KOPT-K1 (cell line): Measurements from ENCODE around the gene GALC.

Source experiments
- H3K27ac ChIP-seq: fragments of 200-600 bp; sonication (generic); 2 replicates; pipeline ENCODE4 v1.5.1; 2016; ENCODE audit warnings: antibody characterized with exemption, mild to moderate bottlenecking, low read depth, low read length; ENCODE audit not compliant: poor library complexity, severe bottlenecking
- H3K36me3 ChIP-seq: fragments of 200-600 bp; sonication (generic); 2 replicates; pipeline ENCODE4 v1.5.1; 2017; ENCODE audit warnings: antibody characterized with exemption, mild to moderate bottlenecking, low read length, moderate library complexity; ENCODE audit not compliant: insufficient read depth
- H3K9me3 ChIP-seq: fragments of 200-600 bp; sonication (generic); 2 replicates; pipeline ENCODE4 v1.5.1; 2017; ENCODE audit warnings: antibody characterized with exemption, low read length, mild to moderate bottlenecking; ENCODE audit not compliant: insufficient read depth, poor library complexity, severe bottlenecking

Gene GALC

GRCh38 chr14:88016768-88017167 is 23.8 kb upstream of the GALC start:
- no peak overlapping the region for H3K27ac ChIP-seq
- H3K9me3 ChIP-seq = no peaks in the 10 kb centered on the region
- 0 out of 2 replicates have a peak, but pooled peaks cover 5% of the 10 kb centered on the region for H3K36me3 ChIP-seq

- Histone ChIP-seq H3K36me3 (0 out of 2 replicates have a peak, but pooled peaks cover 11% of the 10 kb centered on the region), H3K9me3 (no peaks in the 10 kb centered on the region), H3K27ac (no peak overlapping the region)
These were observed 20.9 kb upstream of the GALC start for GRCh38 chr14:88013750-88014349.

- Histone ChIP-seq H3K27ac (no peak overlapping the region), H3K36me3 (0 out of 2 replicates have a peak, but pooled peaks cover 11% of the 10 kb centered on the region), H3K9me3 (no peaks in the 10 kb centered on the region)
These were observed 19.5 kb upstream of the GALC start for GRCh38 chr14:88012495-88012894.

GRCh38 chr14:88010331-88010730 is 17.3 kb upstream of the GALC start:
- H3K27ac ChIP-seq = no peak overlapping the region
- H3K9me3 ChIP-seq = no peaks in the 10 kb centered on the region
- H3K36me3 ChIP-seq = 0 out of 2 replicates have a peak, but pooled peaks cover 6% of the 10 kb centered on the region

GRCh38 chr14:88009486-88009885 is 16.5 kb upstream of the GALC start:
- Histone ChIP-seq H3K9me3 (no peaks in the 10 kb centered on the region), H3K36me3 (0 out of 2 replicates have a peak, but pooled peaks cover 6% of the 10 kb centered on the region), H3K27ac (no peak overlapping the region)

GRCh38 chr14:88008039-88008742 is 15.2 kb upstream of the GALC start:
- no peaks in the 10 kb centered on the region for H3K9me3 ChIP-seq
- H3K36me3 ChIP-seq = 0 out of 2 replicates have a peak, but pooled peaks cover 6% of the 10 kb centered on the region

GRCh38 chr14:88007608-88008007 is 14.6 kb upstream of the GALC start:
- H3K27ac ChIP-seq = peak overlapping the region; percentile 79
- H3K36me3 ChIP-seq = 0 out of 2 replicates have a peak, but pooled peaks cover 6% of the 10 kb centered on the region
- no peaks in the 10 kb centered on the region for H3K9me3 ChIP-seq

More at GRCh38 chr14:88008039-88008742, 15.2 kb upstream of the GALC start:
- H3K27ac ChIP-seq = peak overlapping the region; percentile 18

GRCh38 chr14:88005978-88006851 is 13.2 kb upstream of the GALC start:
- Histone ChIP-seq H3K9me3 (no peaks in the 10 kb centered on the region), H3K36me3 (0 out of 2 replicates have a peak, but pooled peaks cover 6% of the 10 kb centered on the region), H3K27ac (peak overlapping the region; percentile 79)

- no peaks in the 10 kb centered on the region for H3K36me3 ChIP-seq
- H3K27ac ChIP-seq = peak within 1 kb of the TSS; percentile 79
- H3K9me3 ChIP-seq = no peaks in the 10 kb centered on the region
These were observed 12.1 kb upstream of the GALC start, which contains the start of gene GPR65 for GRCh38 chr14:88005050-88005481. Gene GPR65 (plus strand): TSS chr14:88005135. CDS start chr14:88010848, 5,713 bp downstream.

GRCh38 chr14:88004506-88005036 is 11.6 kb upstream of the GALC start:
- H3K27ac ChIP-seq = peak overlapping the region; percentile 79
- H3K9me3 ChIP-seq = no peaks in the 10 kb centered on the region
- H3K36me3 ChIP-seq = no peaks in the 10 kb centered on the region

- peak overlapping the region; percentile 79 for H3K27ac ChIP-seq
- H3K9me3 ChIP-seq = no peaks in the 10 kb centered on the region
- no peaks in the 10 kb centered on the region for H3K36me3 ChIP-seq
These were observed 10.4 kb upstream of the GALC start for GRCh38 chr14:88003425-88003824.

- no peaks in the 10 kb centered on the region for H3K9me3 ChIP-seq
- peak overlapping the region; percentile 79 for H3K27ac ChIP-seq
- no peaks in the 10 kb centered on the region for H3K36me3 ChIP-seq
These were observed 9.6 kb upstream of the GALC start for GRCh38 chr14:88002421-88003075.

GRCh38 chr14:87999277-87999676 is 6.3 kb upstream of the GALC start:
- H3K9me3 ChIP-seq = peaks cover 4% of the 10 kb centered on the region
- H3K36me3 ChIP-seq = no peaks in the 10 kb centered on the region
- H3K27ac ChIP-seq = no peak overlapping the region

GRCh38 chr14:87998482-87998881 is 5.5 kb upstream of the GALC start:
- H3K9me3 ChIP-seq = peaks cover 4% of the 10 kb centered on the region
- H3K36me3 ChIP-seq = no peaks in the 10 kb centered on the region
- no peak overlapping the region for H3K27ac ChIP-seq
